HG03520 (cell line): ENCODE data around the gene DECR2.
"Not testable (repeated sequence)": the region's sequence is repeated elsewhere in the genome, so short reads cannot be mapped to it uniquely, and the experiment has no call there.

Experiments
- ATAC-seq: cut with Tn5 transposase; IDR thresholded peaks from one replicate; pipeline ENCODE4 v1.9.1; 2021; ENCODE audit warnings: mild to moderate bottlenecking, moderate library complexity; ENCODE audit not compliant: unreplicated experiment

DECR2 gene

DNA sequence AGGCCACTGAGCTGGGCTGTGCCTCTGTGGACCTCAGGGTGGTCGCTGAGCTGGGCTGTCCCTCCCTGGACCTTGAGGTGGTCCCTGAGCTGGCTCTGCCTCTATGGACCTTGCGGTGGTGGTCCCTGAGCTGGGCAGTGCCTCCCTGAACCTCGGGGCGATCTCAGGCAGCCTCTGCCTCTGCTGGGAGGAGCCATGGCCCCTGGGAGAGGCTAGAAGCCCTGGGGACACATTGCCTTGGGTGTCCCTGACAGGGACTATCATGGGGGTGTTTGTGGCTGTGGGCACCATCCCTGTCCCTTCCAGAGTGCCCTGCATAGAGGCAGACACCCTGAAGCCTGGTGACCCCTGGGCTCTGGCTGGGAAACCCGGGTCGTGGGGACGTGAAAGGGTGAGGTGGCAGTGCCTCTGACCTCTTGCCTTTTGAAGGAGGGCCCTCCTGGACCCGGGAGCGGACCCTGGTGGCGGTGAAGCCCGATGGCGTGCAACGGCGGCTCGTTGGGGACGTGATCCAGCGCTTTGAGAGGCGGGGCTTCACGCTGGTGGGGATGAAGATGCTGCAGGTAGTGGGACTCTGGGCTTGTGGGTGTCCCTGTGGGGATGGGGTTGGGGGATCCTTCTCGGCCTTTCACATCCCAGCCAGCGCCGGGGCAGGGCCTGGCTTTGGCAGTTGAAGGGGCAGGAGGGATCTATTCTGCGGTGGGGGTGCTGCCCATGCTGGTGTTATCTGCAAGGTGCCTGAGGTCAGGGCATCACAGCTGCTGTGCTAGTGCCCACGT lies 2.9 kb upstream of the DECR2 start:
- ATAC-seq: no peak

GRCh38 chr16:399340-400019 lies 2.2 kb upstream of the DECR2 start:
- ATAC-seq: no peak

DNA sequence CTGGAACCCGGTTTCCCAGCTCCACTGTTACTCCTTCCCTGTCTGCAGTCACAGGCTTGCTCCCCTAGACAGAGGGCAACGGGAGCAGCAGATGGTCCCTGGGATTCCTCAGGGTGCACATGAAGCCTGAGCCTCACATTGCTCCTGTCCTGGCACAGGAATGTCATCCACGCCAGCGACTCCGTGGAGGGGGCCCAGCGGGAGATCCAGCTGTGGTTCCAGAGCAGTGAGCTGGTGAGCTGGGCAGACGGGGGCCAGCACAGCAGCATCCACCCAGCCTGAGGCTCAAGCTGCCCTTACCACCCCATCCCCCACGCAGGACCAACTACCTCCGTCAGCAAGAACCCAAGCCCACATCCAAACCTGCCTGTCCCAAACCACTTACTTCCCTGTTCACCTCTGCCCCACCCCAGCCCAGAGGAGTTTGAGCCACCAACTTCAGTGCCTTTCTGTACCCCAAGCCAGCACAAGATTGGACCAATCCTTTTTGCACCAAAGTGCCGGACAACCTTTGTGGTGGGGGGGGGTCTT lies 1.6 kb upstream of the DECR2 start:
- ATAC-seq: no peak

- ATAC-seq: no peak
Observed at GRCh38 chr16:404971-405486, 3.3 kb downstream of the DECR2 start.

DNA sequence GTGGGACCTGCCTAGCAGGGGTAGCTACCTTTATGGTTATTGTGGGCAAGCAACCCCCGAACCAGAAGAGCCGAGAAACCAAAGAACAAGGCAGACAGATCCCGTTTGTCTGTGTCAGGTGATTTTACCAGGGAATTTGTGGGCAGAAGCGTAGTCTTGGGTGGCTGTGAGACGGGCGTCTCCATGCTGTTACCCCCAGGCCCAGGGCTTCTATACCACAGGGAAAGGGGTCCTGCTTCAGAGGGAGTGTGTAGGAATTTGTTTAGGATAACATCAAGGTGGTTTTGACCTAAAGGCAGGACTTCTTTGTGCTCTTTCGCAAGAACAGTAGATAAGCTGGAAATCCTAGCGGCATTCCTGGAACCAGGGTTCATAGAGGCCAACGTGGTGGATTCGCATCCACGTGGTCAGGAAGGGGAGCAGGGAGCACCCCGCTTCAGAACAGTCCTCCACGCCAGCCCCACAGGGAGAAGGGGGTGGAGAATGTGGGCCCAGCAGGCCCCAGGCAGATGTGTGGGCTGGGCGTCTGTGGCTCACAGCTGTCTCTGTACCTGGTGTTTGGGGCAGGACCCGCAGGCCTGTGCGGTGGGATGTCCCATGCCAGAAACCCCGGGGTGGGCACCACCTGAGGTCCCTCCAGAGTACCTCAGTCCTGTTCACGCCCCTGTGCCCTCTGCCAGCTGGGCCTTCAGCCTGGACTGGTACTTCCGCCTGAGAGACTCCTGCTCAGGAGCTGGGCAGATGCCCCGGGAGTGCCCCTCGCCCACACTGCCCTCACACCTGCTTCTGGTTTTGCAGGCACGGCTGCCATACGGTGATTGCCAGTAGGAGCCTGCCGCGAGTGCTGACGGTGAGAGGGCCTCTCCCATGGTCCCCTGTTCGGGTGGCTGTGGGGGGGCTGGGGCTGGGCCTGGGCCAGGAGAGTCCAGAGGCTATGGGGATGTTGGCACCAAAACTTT lies 4.1 kb downstream of the DECR2 start:
- ATAC-seq: no peak

- ATAC-seq: no peak
Observed at GRCh38 chr16:407253-407652, 5.6 kb downstream of the DECR2 start.

GRCh38 chr16:410516-411178 lies 9.0 kb downstream of the DECR2 start:
- no peak for ATAC-seq

- ATAC-seq: no peak
Observed at GRCh38 chr16:411576-412265, 10.0 kb downstream of the DECR2 start.

GRCh38 chr16:414395-415169 lies 12.9 kb downstream of the DECR2 start:
- ATAC-seq: no peak

- not testable (repeated sequence) for ATAC-seq
Observed at GRCh38 chr16:415170-415498, 13.4 kb downstream of the DECR2 start.

GRCh38 chr16:422179-422578 lies 20.5 kb downstream of the DECR2 start:
- ATAC-seq: not testable (repeated sequence)

DNA sequence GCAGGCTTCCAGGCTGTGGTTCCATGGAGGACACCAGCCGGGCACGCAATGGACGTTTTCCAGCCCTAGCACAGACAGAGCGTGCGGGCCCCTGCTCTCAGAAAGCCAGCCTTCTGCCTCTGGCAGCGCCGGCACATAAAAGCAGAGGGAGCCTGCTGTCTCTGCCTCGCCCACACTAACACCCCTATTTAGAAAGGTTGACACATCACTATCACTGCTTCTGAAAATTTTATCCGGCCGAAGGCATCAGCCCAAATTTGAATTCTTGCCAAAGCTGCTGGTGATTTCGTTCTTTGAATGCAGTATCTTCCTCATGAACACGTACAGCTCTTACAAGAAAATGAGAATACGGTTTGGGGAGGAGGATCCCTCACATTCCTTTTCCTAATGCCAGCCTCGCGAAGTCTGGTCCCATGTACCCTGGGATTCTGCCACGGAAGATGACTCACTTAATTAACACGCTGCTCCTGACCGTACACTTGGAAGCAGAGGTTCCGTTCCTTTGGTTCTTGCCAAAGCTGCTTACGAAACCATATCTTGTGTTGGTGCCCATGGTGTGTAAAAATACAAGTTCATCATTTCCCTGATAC lies 22.4 kb downstream of the DECR2 start:
- no peak for ATAC-seq

DNA sequence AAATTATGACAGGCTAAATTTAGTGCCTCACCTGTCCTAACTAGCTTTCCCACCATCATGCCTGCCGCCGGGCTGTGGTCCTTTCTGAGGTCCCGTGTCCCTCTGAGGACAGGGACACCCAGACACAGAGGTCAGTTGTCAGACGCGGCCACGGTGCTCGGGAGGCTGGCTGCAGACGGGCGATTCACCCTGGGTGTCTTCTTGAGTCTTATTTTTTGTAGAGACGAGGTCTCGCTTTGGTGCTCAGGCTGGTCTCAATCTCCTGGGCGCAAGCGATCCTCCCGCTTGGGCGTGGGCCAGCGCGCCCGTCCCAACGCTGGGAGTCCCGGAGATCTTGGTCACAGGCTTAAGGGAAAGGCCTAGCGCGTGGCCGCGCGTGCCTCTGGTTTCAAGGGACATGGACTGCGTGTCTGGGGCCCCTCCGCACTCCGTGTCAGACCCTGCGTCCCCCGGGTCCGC lies 23.0 kb downstream of the DECR2 start:
- no peak for ATAC-seq

GRCh38 chr16:425082-425718 lies 23.5 kb downstream of the DECR2 start, which contains the start of gene RAB11FIP3:
Gene RAB11FIP3, plus strand, starts transcription at chr16:425649. Its CDS starts 358 bp downstream, at chr16:426007.
- ATAC-seq: peak; percentile 66

DNA sequence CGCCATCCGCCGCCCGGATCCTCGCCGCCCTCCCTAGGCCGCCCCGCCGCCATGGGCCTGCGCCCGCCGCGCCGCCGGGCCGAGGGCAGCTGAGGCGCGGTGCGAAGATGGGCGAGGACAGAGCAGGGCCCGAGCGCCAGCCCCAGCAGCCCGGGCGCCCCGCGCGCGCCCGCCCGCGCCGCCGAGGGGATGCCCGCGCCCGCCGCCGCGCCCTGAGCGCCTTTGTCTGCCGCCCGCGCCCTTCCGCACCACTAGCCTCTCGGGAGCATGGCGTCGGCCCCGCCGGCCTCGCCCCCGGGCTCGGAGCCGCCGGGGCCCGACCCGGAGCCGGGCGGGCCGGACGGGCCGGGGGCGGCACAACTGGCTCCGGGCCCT lies 24.0 kb downstream of the DECR2 start:
- peak; percentile 29 for ATAC-seq

- peak; percentile 31 for ATAC-seq
Observed at GRCh38 chr16:426115-426905, 24.6 kb downstream of the DECR2 start.

GRCh38 chr16:426906-427249 lies 25.2 kb downstream of the DECR2 start:
- no peak for ATAC-seq
